ENCODE measurements around the gene PRRT1. TPM values are rescaled to one million over a fixed set of nuclear protein-coding genes. Genes with fewer than 3 reads are reported as not detected.
"Not testable (repeated sequence)": the region's sequence is repeated elsewhere in the genome, so short reads cannot be mapped to it uniquely, and the experiment has no call there.

Gene PRRT1
- polyA plus RNA-seq, 1 experiment: 0.27 TPM

GRCh38 chr6:32187725-32188380, 36.1 kb upstream of the PRRT1 start:
- not testable (repeated sequence) for DNase-seq (ENCODE audit: low read depth, low spot score); H3K27me3 ChIP-seq (ENCODE audit: control insufficient read depth, insufficient read depth, low read length); H3K27ac ChIP-seq (ENCODE audit: low read depth, low read length); H3K9me3 ChIP-seq (ENCODE audit: control insufficient read depth, insufficient read depth, low read length)
- ChIA-PET POLR2A (interaction anchor here (0.5 to 0.9 kb wide), 2 partner anchors 11 to 354 kb away, joined by 3 to 4 read pairs; no protein-coding TSS in a partner anchor), CTCF (interaction anchor here (0.6 kb wide), 1 partner anchor 45 kb away, joined by 5 read pairs; no protein-coding TSS in a partner anchor)
- H3K4me3 ChIP-seq (ENCODE audit: low read depth, low read length): peak overlapping the region; percentile 82
- 0 out of 2 replicates have a peak, but pooled peaks have one; percentile 3 for TF ChIP-seq CTCF (IDR thresholded peaks at IDR 0.05; ENCODE audit: low read depth, low read length)

DNA sequence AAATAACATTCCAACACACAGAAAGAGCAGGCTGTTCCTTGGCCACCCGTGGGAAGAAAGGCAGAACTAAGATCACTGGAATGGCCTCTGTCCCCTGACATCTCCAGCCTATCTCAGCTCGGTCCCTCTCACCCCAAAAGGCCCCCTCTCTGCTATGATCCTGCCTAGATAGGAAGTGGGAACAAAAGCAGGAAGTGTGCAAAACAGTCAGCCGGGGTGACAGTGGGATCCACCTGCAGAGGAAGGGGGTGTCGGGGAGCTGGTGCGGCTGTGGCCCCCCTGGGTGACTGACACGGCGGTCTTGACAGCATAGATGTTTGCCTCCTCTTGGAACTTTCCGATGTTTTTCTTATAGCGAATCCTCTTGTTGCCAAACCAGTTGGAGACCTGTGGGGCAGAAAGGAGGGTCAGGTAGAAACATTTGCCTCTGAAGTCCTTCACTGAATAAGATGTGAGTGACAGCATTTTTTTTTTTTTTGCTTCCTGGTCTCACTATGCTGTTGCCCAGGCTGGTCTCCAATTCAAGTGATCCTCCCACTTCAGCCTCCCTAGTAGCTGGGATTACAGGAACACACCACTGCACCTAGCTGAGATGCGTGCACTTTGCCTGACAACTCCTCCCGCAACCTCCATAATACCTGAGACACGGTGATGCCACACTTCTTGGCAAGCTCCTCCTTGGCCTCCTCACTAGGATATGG, 35.4 kb upstream of the PRRT1 start:
- no peak for DNase-seq (ENCODE audit: low read depth, low spot score)
- Histone ChIP-seq H3K4me3 (ENCODE audit: low read depth, low read length) (no peak overlapping the region), H3K27me3 (ENCODE audit: control insufficient read depth, insufficient read depth, low read length) (no peaks in the 10 kb centered on the region), H3K27ac (ENCODE audit: low read depth, low read length) (no peak overlapping the region), H3K9me3 (ENCODE audit: control insufficient read depth, insufficient read depth, low read length) (peaks cover 4% of the 10 kb centered on the region; the same call in 1 of the 2 replicates)
- ChIA-PET POLR2A (interaction anchor here (0.9 kb wide), 1 partner anchor 10 kb away, joined by 4 read pairs; no protein-coding TSS in a partner anchor), CTCF (interaction anchor here (2.1 kb wide), 1 partner anchor 8 kb away, joined by 17 read pairs; no protein-coding TSS in a partner anchor)
- no peak for TF ChIP-seq CTCF (IDR thresholded peaks at IDR 0.05; ENCODE audit: low read depth, low read length)

DNA sequence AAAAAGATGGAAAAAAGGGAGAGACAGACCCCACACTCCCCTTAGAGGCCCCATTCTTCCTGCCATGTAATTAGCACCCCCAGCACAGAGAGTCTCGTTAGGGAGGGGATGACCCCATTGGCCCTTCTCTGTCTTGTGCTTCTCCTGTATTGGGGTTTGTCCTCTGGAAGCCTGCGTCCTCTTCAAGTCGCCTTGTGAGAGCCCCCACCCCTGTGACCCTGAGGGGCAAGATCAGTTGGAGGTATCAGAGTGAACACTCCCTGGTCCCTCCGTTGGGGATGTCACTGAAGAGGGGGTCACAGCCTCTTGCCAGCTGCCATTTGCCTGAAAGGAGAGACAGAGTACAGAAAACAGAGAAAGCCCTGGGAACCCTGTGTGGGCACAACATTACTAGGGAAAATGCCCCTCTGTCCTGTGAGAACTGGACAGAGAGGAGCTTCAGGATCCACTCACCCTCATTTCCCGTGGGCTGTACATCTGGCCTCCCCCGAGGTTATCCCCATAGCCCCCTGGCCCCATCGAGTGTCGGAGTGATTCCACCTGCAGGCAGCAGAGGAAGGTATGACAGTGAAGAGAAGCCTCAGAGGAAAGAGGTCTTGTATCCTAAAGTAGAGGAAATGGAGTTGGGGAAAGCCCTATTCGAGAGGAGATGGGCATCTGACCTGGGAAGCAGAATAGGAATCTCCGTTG, 34.6 kb upstream of the PRRT1 start:
- DNase-seq (ENCODE audit: low read depth, low spot score); POLR2A ChIA-PET; H3K4me3 ChIP-seq (ENCODE audit: low read depth, low read length); H3K9me3 ChIP-seq (ENCODE audit: control insufficient read depth, insufficient read depth, low read length); H3K27me3 ChIP-seq (ENCODE audit: control insufficient read depth, insufficient read depth, low read length): not testable (repeated sequence)
- peak overlapping the region; percentile 31 for H3K27ac ChIP-seq (ENCODE audit: low read depth, low read length)
- CTCF ChIA-PET: interaction anchor here (2.1 kb wide), 1 partner anchor 9 kb away, joined by 17 read pairs; no protein-coding TSS in a partner anchor

GRCh38 chr6:32185681-32186131, 34.0 kb upstream of the PRRT1 start:
- H3K9me3 ChIP-seq (ENCODE audit: control insufficient read depth, insufficient read depth, low read length); H3K27me3 ChIP-seq (ENCODE audit: control insufficient read depth, insufficient read depth, low read length); H3K27ac ChIP-seq (ENCODE audit: low read depth, low read length); H3K4me3 ChIP-seq (ENCODE audit: low read depth, low read length); POLR2A ChIA-PET: not testable (repeated sequence)
- DNase-seq (ENCODE audit: low read depth, low spot score): peak; percentile 67
- CTCF ChIA-PET: interaction anchor here (2.1 kb wide), 1 partner anchor 10 kb away, joined by 17 read pairs; no protein-coding TSS in a partner anchor

DNA sequence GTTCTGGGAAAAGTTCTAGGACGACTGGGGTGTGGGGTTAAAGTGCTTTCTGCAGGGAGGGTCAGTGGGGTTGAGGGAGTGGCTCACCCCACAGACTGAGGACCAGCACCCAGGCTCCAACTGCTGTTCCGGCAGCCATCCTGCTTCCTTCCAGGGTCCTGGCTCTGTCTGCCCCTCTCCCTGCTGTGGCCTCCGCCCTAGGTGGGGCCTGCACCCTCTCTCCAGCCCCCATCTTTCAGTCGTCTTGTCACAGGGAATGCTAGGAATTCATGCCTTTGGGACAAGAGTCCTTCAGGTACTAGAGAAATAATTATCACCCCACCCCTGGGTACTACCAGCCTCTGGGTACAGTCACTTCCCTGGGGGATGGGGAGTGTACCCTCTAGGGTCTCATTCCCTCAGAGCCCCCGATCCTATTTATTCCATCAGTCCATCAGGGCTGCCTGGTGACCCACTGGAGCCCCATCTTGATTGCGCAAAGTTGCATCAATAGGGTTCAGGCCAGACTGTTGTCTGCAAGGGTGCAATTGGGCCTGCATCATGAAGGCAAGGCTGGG, 32.4 kb upstream of the PRRT1 start, which contains the start of gene AGER:
Gene AGER (minus strand): TSS at position 170 of the 557 bp plus-strand sequence. CDS start 31 bp downstream, at position 139.
- CTCF ChIA-PET: no interaction called here
- POLR2A ChIA-PET: no interaction called here
- DNase-seq (ENCODE audit: low read depth, low spot score): no peak
- H3K27me3 ChIP-seq (ENCODE audit: control insufficient read depth, insufficient read depth, low read length): no peaks in the 10 kb centered on the region
- H3K27ac ChIP-seq (ENCODE audit: low read depth, low read length): no peak within 1 kb of the TSS
- no peak for TF ChIP-seq CTCF (IDR thresholded peaks at IDR 0.05; ENCODE audit: low read depth, low read length)
- peaks cover under 1% of the 10 kb centered on the region; the same call in 1 of the 2 replicates for H3K9me3 ChIP-seq (ENCODE audit: control insufficient read depth, insufficient read depth, low read length)
- no peak within 1 kb of the TSS for H3K4me3 ChIP-seq (ENCODE audit: low read depth, low read length)

All from AG04450 (cell line).